HUDEP-2 (cell line): ENCODE measurements around the gene ZNRF1.

Experiments used
- DNase-seq, 76 experiments: peaks; one replicate each; lab custom pipeline; 2025; ENCODE audit not compliant: unreplicated experiment in 76 of 76; lab: John Stamatoyannopoulos, UW

Gene ZNRF1

GRCh38 chr16:75093598-75094540 lies 95.0 kb downstream of the ZNRF1 start:
- DNase-seq: no peak

DNA sequence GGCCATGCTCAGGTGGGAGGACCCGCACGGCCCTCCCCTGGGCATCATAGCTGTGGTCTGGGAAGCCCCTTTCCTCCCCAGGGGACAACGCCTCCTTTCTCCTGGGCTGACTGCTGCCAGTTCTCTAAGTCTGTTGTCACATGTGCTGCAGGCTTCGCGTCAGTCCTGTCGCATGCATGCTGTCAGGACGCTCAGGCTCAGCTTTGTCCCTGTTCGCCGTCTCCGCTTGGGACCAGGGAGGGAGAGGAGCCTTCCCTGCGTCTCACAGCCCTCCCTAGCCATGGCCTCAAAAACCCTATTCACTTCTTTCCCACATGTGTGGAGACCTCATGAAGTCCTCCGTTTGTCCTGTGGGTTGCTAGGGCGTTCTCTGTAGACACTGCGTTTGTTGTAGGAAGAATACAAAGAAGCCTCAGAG lies 96.4 kb downstream of the ZNRF1 start:
- DNase-seq: no peak

DNA sequence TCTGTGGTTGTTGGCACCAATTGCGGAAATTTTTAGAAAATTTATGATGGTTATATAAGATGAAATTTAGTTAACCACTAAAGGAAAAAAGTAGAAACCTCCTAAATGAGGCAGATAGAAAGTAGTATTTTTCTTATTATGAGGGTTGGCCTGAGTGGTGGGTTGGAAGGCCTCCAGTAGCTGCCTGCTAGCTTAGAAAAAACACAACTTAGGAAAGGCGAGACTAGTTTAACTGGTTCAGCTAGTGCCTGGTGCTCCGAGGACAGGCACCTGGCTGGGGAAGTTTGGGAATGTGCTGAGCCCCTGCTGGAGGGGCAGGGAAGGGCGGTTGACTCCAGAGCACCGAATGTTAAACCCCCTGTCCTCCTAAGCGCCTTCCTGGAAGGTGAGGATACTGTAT lies 97.8 kb downstream of the ZNRF1 start:
- no peak for DNase-seq

DNA sequence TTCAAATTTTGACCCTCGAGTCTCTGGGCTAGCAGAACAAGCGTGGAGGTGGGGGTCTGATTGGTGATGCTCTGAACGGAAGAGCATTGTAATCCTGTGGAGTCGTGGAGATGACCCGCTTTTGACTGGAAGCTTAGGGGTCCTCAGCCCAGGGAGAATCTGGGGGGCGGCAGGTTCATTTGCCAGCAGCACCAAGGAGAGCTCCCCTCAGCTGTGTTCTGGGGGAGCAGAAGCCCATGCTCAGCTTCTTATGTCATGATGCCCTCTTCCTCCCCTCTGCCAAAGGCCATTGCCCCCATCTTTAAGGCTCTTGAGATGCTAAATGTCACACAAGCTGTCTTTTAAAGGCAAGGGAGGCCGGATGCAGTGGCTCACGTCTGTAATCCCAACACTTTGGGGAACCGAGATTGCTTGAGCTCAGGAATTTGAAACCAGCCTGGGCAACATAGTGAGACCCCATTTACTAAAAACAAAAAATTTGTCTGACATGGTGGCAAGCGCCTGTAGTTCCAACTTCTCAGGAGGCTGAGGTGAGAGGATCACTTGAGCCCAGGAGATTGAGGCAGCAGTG lies 98.5 kb downstream of the ZNRF1 start:
- no peak for DNase-seq

GRCh38 chr16:75097941-75098901 lies 99.4 kb downstream of the ZNRF1 start:
- no peak for DNase-seq

- peak in 1 of 76 experiments; percentile 7 for DNase-seq
These were observed 100.3 kb downstream of the ZNRF1 start for GRCh38 chr16:75099075-75099667.

GRCh38 chr16:75099738-75100602 lies 101.1 kb downstream of the ZNRF1 start:
- DNase-seq: peak in 1 of 76 experiments; percentile 15

DNA sequence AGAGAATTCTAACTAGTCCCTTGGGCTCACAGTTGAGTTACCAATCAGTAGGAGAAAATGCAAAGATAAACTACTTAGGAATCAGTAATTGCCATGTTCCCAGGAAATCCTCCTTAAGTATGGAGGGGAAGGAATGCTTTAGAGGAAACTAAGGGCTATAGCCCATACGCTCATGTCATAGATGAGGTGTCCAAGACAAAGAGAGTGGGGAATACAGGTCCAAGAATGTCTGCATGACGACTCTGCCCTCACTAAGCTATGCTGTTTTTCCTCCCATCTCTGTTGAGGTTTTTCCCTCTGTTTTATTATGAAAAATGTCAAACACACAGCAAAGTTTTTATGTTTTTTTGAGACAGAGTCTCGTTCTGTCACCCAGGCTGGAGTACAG lies 101.8 kb downstream of the ZNRF1 start:
- DNase-seq: no peak

- DNase-seq: no peak
These were observed 102.8 kb downstream of the ZNRF1 start for GRCh38 chr16:75101635-75102034.

GRCh38 chr16:75102595-75102994 lies 103.8 kb downstream of the ZNRF1 start:
- DNase-seq: no peak

GRCh38 chr16:75103994-75104393 lies 105.2 kb downstream of the ZNRF1 start:
- no peak for DNase-seq

DNA sequence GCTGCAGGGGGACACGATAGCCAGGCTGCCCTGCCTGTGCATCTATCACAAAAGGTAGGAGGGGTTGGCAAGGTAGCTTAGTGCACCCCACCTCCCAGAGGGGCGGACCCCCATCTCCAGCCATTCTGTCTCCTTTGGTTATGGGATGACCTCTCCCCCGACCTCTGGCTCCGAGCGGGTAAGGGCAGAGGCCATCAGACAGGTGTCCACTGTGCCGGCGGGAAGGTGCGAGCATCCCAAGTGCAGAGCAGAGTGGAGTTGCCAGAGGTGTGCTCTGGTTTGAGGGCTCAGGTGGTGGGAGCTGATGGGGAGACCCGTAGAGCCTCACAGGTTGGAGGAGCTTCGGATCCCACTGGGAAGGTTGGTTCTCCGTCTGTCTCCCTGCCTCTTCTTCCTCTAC lies 106.0 kb downstream of the ZNRF1 start:
- DNase-seq: no peak

- DNase-seq: no peak
These were observed 106.7 kb downstream of the ZNRF1 start for GRCh38 chr16:75105306-75106061.

GRCh38 chr16:75106351-75107274 lies 107.8 kb downstream of the ZNRF1 start:
- no peak for DNase-seq

GRCh38 chr16:75107505-75107904 lies 108.7 kb downstream of the ZNRF1 start:
- no peak for DNase-seq

- DNase-seq: peak in 73 of 76 experiments; percentile 31 to 90 (median 78)
These were observed 110.2 kb downstream of the ZNRF1 start for GRCh38 chr16:75108792-75109731.
